Colonic mucosa (tissue), 4 donors: Measurements from ENCODE around the gene TMUB1. TPM values are rescaled to one million over a fixed set of nuclear protein-coding genes. Genes with fewer than 3 reads are reported as not detected.

Experiments
- DNase-seq: peaks from one replicate; pipeline ENCODE4 v3.0.0-alpha.2; 2020
- H3K27ac ChIP-seq: fragments of 200-600 bp; one replicate; pipeline ENCODE4 v1.8.0; 2021
- H3K27me3 ChIP-seq: fragments of 200-600 bp; one replicate; pipeline ENCODE4 v1.8.0; 2021
- H3K36me3 ChIP-seq: fragments of 200-600 bp; one replicate; pipeline ENCODE4 v1.8.0; 2021
- H3K4me1 ChIP-seq: fragments of 200-600 bp; one replicate; pipeline ENCODE4 v1.8.0; 2021; ENCODE audit warnings: mild to moderate bottlenecking
- H3K4me3 ChIP-seq: fragments of 200-600 bp; one replicate; pipeline ENCODE4 v1.8.0; 2021
- H3K9ac ChIP-seq, 2 donors: one replicate each; pipeline ENCODE4 v1.7.0; 2013; ENCODE audit warnings: control low read depth in 2 of 2, low read depth in 2 of 2, low read length in 2 of 2
- H3K9me3 ChIP-seq: fragments of 200-600 bp; one replicate; pipeline ENCODE4 v1.8.0; 2021
- CTCF ChIP-seq: fragments of 200-600 bp; IDR thresholded peaks from one replicate; pipeline ENCODE4 v1.8.0; 2022; ENCODE audit warnings: antibody characterized with exemption, mild to moderate bottlenecking
- intact Hi-C: fragments of 100-400 bp; cut with DNase I; formaldehyde crosslinking; loops from one replicate; pipeline ENCODE4 v1.14.1; 2022
- total RNA-seq, 2 donors: library from RNA; stranded (reverse); fragmentation: NEBNext Ultra II Directional in 1 of 2; extraction: Animal tissue kit (Norgen Biotek cat#: 25700) in 1 of 2; gene quantifications; one replicate each; pipeline ENCODE4 v1.2.1, GENCODE V29; 2021
- donor health status: healthy.
- donor health status: DM: no; HTN: no; CAD: no.
- donor health status: DM: no; HTN: no; CAD: no.

The TMUB1 gene
- total RNA-seq, 2 donors from 2014 or later = 73.4 to 103 TPM

- no peaks in the 10 kb centered on the region for H3K27me3 ChIP-seq
- H3K4me1 ChIP-seq = peaks cover 9% of the 10 kb centered on the region
- H3K4me3 ChIP-seq = peak overlapping the region; percentile 77
- H3K27ac ChIP-seq = peak overlapping the region; percentile 77
- no peak for TF ChIP-seq CTCF
- no peaks in the 10 kb centered on the region for H3K9me3 ChIP-seq
- H3K9ac ChIP-seq = peak overlapping the region; percentile 89 to 92
- H3K36me3 ChIP-seq = no peaks in the 10 kb centered on the region
- DNase-seq = no peak
- intact Hi-C loops = no loop called here
Observed at GRCh38 chr7:151088019-151088855, 4.9 kb upstream of the TMUB1 start.

- peaks cover 10% of the 10 kb centered on the region for H3K4me1 ChIP-seq
- peak overlapping the region; percentile 77 for H3K27ac ChIP-seq
- H3K9ac ChIP-seq = peak overlapping the region; percentile 89 to 92
- no peaks in the 10 kb centered on the region for H3K9me3 ChIP-seq
- peak overlapping the region; percentile 77 for H3K4me3 ChIP-seq
- intact Hi-C loops = no loop called here
- peak; percentile 58 for DNase-seq
- no peak for TF ChIP-seq CTCF
- H3K36me3 ChIP-seq = no peaks in the 10 kb centered on the region
- H3K27me3 ChIP-seq = no peaks in the 10 kb centered on the region
Observed at GRCh38 chr7:151087245-151088018, 4.1 kb upstream of the TMUB1 start.

- H3K27ac ChIP-seq = peak overlapping the region; percentile 77
- H3K4me3 ChIP-seq = peak overlapping the region; percentile 77
- H3K9me3 ChIP-seq = no peaks in the 10 kb centered on the region
- no peaks in the 10 kb centered on the region for H3K27me3 ChIP-seq
- TF ChIP-seq CTCF = no peak
- DNase-seq = peak; percentile 47
- no peaks in the 10 kb centered on the region for H3K36me3 ChIP-seq
- intact Hi-C loops = no loop called here
- H3K9ac ChIP-seq = peak overlapping the region; percentile 89 to 92
- H3K4me1 ChIP-seq = peaks cover 16% of the 10 kb centered on the region
Observed at GRCh38 chr7:151086802-151087244, 3.5 kb upstream of the TMUB1 start.

- H3K9me3 ChIP-seq = no peaks in the 10 kb centered on the region
- peak within 1 kb of the TSS; percentile 77 for H3K4me3 ChIP-seq
- TF ChIP-seq CTCF = no peak
- H3K9ac ChIP-seq = peak within 1 kb of the TSS; percentile 89 to 92
- H3K27ac ChIP-seq = peak within 1 kb of the TSS; percentile 77
- no peaks in the 10 kb centered on the region for H3K36me3 ChIP-seq
- H3K4me1 ChIP-seq = peaks cover 20% of the 10 kb centered on the region
- intact Hi-C loops = no loop called here
- H3K27me3 ChIP-seq = no peaks in the 10 kb centered on the region
- DNase-seq = peak; percentile 91
Observed at GRCh38 chr7:151085691-151086620, 2.7 kb upstream of the TMUB1 start, which contains the start of gene AGAP3. TSS of gene AGAP3 (plus strand) at chr7:151086475. CDS start at chr7:151086742, 267 bp downstream.

- peak; percentile 25 for DNase-seq
- Histone ChIP-seq H3K9ac (peak overlapping the region; percentile 78 to 81), H3K4me3 (no peak overlapping the region), H3K27ac (peak overlapping the region; percentile 71), H3K9me3 (no peaks in the 10 kb centered on the region), H3K27me3 (no peaks in the 10 kb centered on the region), H3K4me1 (peaks cover 20% of the 10 kb centered on the region), H3K36me3 (no peaks in the 10 kb centered on the region)
- TF ChIP-seq CTCF = no peak
- intact Hi-C loops = no loop called here
Observed at GRCh38 chr7:151085329-151085690, 2.0 kb upstream of the TMUB1 start.
